ENCODE results near the gene HOMER3.
A peak's percentile ranks its signal among the peaks of the same experiment; 100 is the strongest.
"Not testable (repeated sequence)": the region's sequence is repeated elsewhere in the genome, so short reads cannot be mapped to it uniquely, and the experiment has no call there.

HOMER3 gene

GRCh38 chr19:18922228-18922985 is 18.6 kb downstream of the HOMER3 start:
- no peak for DNase-seq

GRCh38 chr19:18921593-18921992 is 19.4 kb downstream of the HOMER3 start:
- DNase-seq, result no peak

- no peak for DNase-seq
These were observed 20.6 kb downstream of the HOMER3 start for GRCh38 chr19:18920400-18920799.

GRCh38 chr19:18919900-18920214 is 21.2 kb downstream of the HOMER3 start:
- no peak for DNase-seq

GRCh38 chr19:18919086-18919899 is 21.7 kb downstream of the HOMER3 start, which contains the start of the genes COPE and DDX49:
Gene COPE (minus strand): TSS chr19:18919387. CDS start chr19:18919348, 39 bp downstream.
Gene DDX49 (plus strand): TSS chr19:18919715. CDS start chr19:18919742, 27 bp downstream.
- DNase-seq, result peak; percentile 99

- not testable (repeated sequence) for DNase-seq
These were observed 23.4 kb downstream of the HOMER3 start for GRCh38 chr19:18917593-18917992.

- DNase-seq, result peak; percentile 66
These were observed 25.4 kb downstream of the HOMER3 start for GRCh38 chr19:18915639-18916038.

- DNase-seq, result no peak
These were observed 27.6 kb downstream of the HOMER3 start for GRCh38 chr19:18913466-18913865.

- no peak for DNase-seq
These were observed 28.1 kb downstream of the HOMER3 start for GRCh38 chr19:18912933-18913332.

- DNase-seq, result no peak
These were observed 30.1 kb downstream of the HOMER3 start for GRCh38 chr19:18910801-18911436.

- no peak for DNase-seq
These were observed 31.0 kb downstream of the HOMER3 start for GRCh38 chr19:18910010-18910409.

GRCh38 chr19:18908917-18909619 is 31.9 kb downstream of the HOMER3 start:
- no peak for DNase-seq

GRCh38 chr19:18906605-18907519 is 34.2 kb downstream of the HOMER3 start:
- DNase-seq, result no peak

GRCh38 chr19:18905513-18906236 is 35.3 kb downstream of the HOMER3 start:
- no peak for DNase-seq

GRCh38 chr19:18905058-18905456 is 36.0 kb downstream of the HOMER3 start:
- no peak for DNase-seq

GRCh38 chr19:18904334-18905057 is 36.5 kb downstream of the HOMER3 start:
- no peak for DNase-seq

- no peak for DNase-seq
These were observed 37.6 kb downstream of the HOMER3 start for GRCh38 chr19:18903156-18904037.

- DNase-seq, result not testable (repeated sequence)
These were observed 38.5 kb downstream of the HOMER3 start for GRCh38 chr19:18902519-18902918.

- no peak for DNase-seq
These were observed 39.5 kb downstream of the HOMER3 start for GRCh38 chr19:18901491-18901890.

Data from RPMI8226 (cell line).